MCF 10A (cell line): Measurements from ENCODE around the gene UGT2A2. TPM values are rescaled to one million over a fixed set of nuclear protein-coding genes. Genes with fewer than 3 reads are reported as not detected.

ENCODE experiments used
- BruUV-seq: library from RNA; stranded (reverse); fragments of 400-500 nt; replicated peaks from 2 replicates; lab custom pipeline; 2021; lab: Mats Ljungman, UMichigan
- CTCF ChIA-PET: fragments of 300-600 bp; sonication (Branson Sonifier 250); formaldehyde crosslinking; extraction: SDS; loops from one replicate; lab custom pipeline; 2021; ENCODE audit warnings: antibody characterized with exemption, inconsistent platforms; lab: Yijun Ruan, JAX
- POLR2A ChIA-PET: fragments of 300-600, 350-650 bp; sonication (Branson Sonifier 250); formaldehyde crosslinking; extraction: SDS; loops from one replicate; lab custom pipeline; 2020; ENCODE audit warnings: antibody characterized with exemption, inconsistent platforms; lab: Yijun Ruan, JAX
- DNase-seq: peaks from one replicate; pipeline ENCODE4 v3.0.0-alpha.2; 2018; ENCODE audit not compliant: unreplicated experiment
- H3K27ac Mint-ChIP-seq: one replicate; pipeline ENCODE4 v1.8.0; 2022; ENCODE audit warnings: mild to moderate bottlenecking, low read depth, mixed read lengths; ENCODE audit not compliant: unreplicated experiment
- H3K27me3 Mint-ChIP-seq: one replicate; pipeline ENCODE4 v1.8.0; 2022; ENCODE audit warnings: mixed read lengths; ENCODE audit not compliant: insufficient read depth, unreplicated experiment
- H3K36me3 Mint-ChIP-seq: one replicate; pipeline ENCODE4 v1.8.0; 2022; ENCODE audit warnings: mild to moderate bottlenecking, moderate library complexity, mixed read lengths; ENCODE audit not compliant: insufficient read depth, unreplicated experiment
- H3K4me1 Mint-ChIP-seq: one replicate; pipeline ENCODE4 v1.8.0; 2022; ENCODE audit warnings: mixed read lengths; ENCODE audit not compliant: insufficient read depth, unreplicated experiment
- H3K4me3 Mint-ChIP-seq: one replicate; pipeline ENCODE4 v1.8.0; 2022; ENCODE audit warnings: mild to moderate bottlenecking, moderate library complexity, mixed read lengths; ENCODE audit not compliant: unreplicated experiment
- H3K9me3 Mint-ChIP-seq: one replicate; pipeline ENCODE4 v1.8.0; 2022; ENCODE audit warnings: mixed read lengths; ENCODE audit not compliant: unreplicated experiment
- intact Hi-C: fragments of 100-400 bp; cut with micrococcal nuclease; formaldehyde crosslinking; loops from 2 replicates; pipeline ENCODE4 v1.14.1; 2022
- total RNA-seq: library from RNA; stranded (reverse); gene quantifications from 2 replicates; pipeline ENCODE4 v1.2.3, GENCODE V29; 2022
- TF ChIP-seq, protein P1 (sequence below): fragments of 200-600 bp; IDR thresholded peaks from one replicate; pipeline ENCODE4 v1.8.0; 2022; ENCODE audit warnings: antibody characterized with exemption, mild to moderate bottlenecking; ENCODE audit not compliant: unreplicated experiment

The UGT2A2 gene
- total RNA-seq, 1 experiment from 2014 or later = not detected

- Mint-ChIP-seq H3K9me3 (no peaks in the 10 kb centered on the region), H3K27me3 (peaks cover 87% of the 10 kb centered on the region), H3K4me3 (no peak overlapping the region), H3K27ac (no peak overlapping the region), H3K4me1 (no peaks in the 10 kb centered on the region), H3K36me3 (no peaks in the 10 kb centered on the region)
- intact Hi-C loops = no loop called here
- CTCF ChIA-PET = interaction anchor here (0.6 kb wide), 1 partner anchor 297 kb away, joined by 3 read pairs; no protein-coding TSS in a partner anchor
- POLR2A ChIA-PET = no interaction called here
- TF ChIP-seq, protein P1, sequence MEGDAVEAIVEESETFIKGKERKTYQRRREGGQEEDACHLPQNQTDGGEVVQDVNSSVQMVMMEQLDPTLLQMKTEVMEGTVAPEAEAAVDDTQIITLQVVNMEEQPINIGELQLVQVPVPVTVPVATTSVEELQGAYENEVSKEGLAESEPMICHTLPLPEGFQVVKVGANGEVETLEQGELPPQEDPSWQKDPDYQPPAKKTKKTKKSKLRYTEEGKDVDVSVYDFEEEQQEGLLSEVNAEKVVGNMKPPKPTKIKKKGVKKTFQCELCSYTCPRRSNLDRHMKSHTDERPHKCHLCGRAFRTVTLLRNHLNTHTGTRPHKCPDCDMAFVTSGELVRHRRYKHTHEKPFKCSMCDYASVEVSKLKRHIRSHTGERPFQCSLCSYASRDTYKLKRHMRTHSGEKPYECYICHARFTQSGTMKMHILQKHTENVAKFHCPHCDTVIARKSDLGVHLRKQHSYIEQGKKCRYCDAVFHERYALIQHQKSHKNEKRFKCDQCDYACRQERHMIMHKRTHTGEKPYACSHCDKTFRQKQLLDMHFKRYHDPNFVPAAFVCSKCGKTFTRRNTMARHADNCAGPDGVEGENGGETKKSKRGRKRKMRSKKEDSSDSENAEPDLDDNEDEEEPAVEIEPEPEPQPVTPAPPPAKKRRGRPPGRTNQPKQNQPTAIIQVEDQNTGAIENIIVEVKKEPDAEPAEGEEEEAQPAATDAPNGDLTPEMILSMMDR = no peak
- DNase-seq = no peak
- BruUV-seq = no TSS peak
Measured at GRCh38 chr4:69583543-69583942, 55.9 kb downstream of the UGT2A2 start.

- POLR2A ChIA-PET = no interaction called here
- Mint-ChIP-seq H3K9me3 (no peaks in the 10 kb centered on the region), H3K4me1 (no peaks in the 10 kb centered on the region), H3K27me3 (peaks cover 58% of the 10 kb centered on the region), H3K36me3 (no peaks in the 10 kb centered on the region), H3K27ac (no peak overlapping the region), H3K4me3 (no peak overlapping the region)
- no TSS peak for BruUV-seq
- TF ChIP-seq, protein P1 = no peak
- intact Hi-C loops = no loop called here
- CTCF ChIA-PET = interaction anchor here (0.7 to 1.5 kb wide), 2 partner anchors 305 to 331 kb away, joined by 3 read pairs; no protein-coding TSS in a partner anchor
- no peak for DNase-seq
Measured at GRCh38 chr4:69577245-69577644, 62.2 kb downstream of the UGT2A2 start.

DNA sequence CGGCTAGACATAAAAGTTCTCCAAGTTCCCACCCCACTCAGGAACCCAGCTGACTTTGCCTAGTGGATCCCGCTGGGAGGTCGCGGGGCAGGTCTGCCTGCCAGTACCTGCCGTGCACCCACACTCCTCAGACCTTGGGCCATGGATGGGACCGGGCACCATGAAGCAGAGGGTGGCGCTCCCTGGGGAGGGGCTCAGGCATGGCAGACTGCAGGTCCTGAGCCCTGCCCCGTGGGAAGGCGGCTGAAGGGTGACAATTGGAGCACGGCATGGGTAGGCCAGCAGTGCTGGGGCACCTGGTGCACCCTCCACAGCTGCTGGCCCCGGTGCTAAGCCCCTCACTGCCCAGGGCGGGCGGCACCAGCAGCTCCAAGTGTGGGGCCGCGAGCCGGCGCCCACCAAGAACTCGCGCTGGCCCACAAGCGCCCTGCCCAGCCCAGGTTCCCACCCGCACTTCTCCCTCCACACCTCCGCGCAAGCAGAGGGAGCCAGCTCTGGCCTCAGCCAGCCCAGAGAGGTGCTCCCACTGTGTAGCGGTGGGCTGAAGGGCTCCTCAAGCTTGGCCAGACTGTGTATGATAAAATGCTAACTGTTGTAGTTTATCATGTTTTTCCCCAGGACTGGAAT, 63.1 kb downstream of the UGT2A2 start:
- TF ChIP-seq, protein P1 = no peak

DNA sequence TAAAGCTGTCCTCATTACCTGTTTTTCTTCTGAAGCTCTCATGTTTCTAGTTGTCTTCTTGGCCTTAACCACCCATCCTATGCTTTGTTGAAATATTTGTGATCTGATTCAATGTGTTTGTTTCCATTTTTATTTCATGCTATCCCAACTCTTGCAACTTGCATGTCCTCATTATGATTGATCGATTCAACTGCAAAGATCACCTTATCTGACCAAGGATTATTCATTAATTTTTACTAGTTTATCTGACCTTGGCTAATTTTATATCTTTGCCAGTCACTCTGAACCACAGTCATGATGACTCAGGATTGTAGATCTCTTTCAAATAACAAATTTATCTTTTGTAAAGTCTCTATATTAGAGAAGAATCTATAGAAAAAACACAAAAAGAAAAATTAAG, 70.7 kb downstream of the UGT2A2 start:
- no peak overlapping the region for H3K27ac Mint-ChIP-seq
- H3K36me3 Mint-ChIP-seq = no peaks in the 10 kb centered on the region
- no peaks in the 10 kb centered on the region for H3K9me3 Mint-ChIP-seq
- ChIA-PET POLR2A (no interaction called here), CTCF (no interaction called here)
- no peak for DNase-seq
- no TSS peak for BruUV-seq
- H3K4me1 Mint-ChIP-seq = no peaks in the 10 kb centered on the region
- intact Hi-C loops = no loop called here
- TF ChIP-seq, protein P1 = no peak
- peaks cover 68% of the 10 kb centered on the region for H3K27me3 Mint-ChIP-seq
- no peak overlapping the region for H3K4me3 Mint-ChIP-seq

More for the DNA sequence above, 63.1 kb downstream of the UGT2A2 start:
- no peak overlapping the region for H3K27ac Mint-ChIP-seq
- ChIA-PET POLR2A (no interaction called here), CTCF (no interaction called here)
- BruUV-seq = no TSS peak
- H3K4me1 Mint-ChIP-seq = no peaks in the 10 kb centered on the region
- H3K36me3 Mint-ChIP-seq = no peaks in the 10 kb centered on the region
- peaks cover 61% of the 10 kb centered on the region for H3K27me3 Mint-ChIP-seq
- no peak for DNase-seq
- intact Hi-C loops = no loop called here
- H3K9me3 Mint-ChIP-seq = no peaks in the 10 kb centered on the region
- H3K4me3 Mint-ChIP-seq = no peak overlapping the region
